ENCODE measurements around the gene KRT5.
"Not testable (repeated sequence)": the region's sequence is repeated elsewhere in the genome, so short reads cannot be mapped to it uniquely, and the experiment has no call there.

KRT5 gene

DNA sequence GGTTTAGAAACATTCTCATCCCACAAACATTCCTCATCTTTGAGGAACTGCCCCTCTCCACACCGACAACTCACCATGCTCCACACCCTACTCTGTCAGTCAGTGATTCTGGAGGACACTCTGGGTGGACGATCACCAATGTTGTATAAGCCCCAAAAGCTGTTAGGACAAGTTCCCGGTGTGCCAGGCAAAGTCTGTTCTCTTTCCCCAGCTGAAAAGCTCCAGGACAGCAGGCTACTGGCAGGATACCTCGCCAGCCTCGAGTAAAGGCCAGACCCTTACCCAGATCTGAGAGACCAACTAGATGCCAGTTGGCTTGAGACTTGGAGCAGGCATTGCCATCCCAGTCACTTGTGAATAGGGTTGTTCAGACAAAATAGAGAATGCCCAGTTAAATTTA lies 12.0 kb downstream of the KRT5 start:
- TF ChIP-seq, protein P1, sequence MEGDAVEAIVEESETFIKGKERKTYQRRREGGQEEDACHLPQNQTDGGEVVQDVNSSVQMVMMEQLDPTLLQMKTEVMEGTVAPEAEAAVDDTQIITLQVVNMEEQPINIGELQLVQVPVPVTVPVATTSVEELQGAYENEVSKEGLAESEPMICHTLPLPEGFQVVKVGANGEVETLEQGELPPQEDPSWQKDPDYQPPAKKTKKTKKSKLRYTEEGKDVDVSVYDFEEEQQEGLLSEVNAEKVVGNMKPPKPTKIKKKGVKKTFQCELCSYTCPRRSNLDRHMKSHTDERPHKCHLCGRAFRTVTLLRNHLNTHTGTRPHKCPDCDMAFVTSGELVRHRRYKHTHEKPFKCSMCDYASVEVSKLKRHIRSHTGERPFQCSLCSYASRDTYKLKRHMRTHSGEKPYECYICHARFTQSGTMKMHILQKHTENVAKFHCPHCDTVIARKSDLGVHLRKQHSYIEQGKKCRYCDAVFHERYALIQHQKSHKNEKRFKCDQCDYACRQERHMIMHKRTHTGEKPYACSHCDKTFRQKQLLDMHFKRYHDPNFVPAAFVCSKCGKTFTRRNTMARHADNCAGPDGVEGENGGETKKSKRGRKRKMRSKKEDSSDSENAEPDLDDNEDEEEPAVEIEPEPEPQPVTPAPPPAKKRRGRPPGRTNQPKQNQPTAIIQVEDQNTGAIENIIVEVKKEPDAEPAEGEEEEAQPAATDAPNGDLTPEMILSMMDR (conservative IDR thresholded peaks at IDR 0.05) = no peak
- H3K27ac ChIP-seq = no peak overlapping the region

- TF ChIP-seq, protein P1 (conservative IDR thresholded peaks at IDR 0.05) = peak; percentile 83
- no peak overlapping the region for H3K27ac ChIP-seq
Measured at GRCh38 chr12:52506858-52507715, 13.1 kb downstream of the KRT5 start.

- TF ChIP-seq, protein P1 (conservative IDR thresholded peaks at IDR 0.05) = no peak
- H3K27ac ChIP-seq = no peak overlapping the region
Measured at GRCh38 chr12:52502877-52503276, 17.3 kb downstream of the KRT5 start.

DNA sequence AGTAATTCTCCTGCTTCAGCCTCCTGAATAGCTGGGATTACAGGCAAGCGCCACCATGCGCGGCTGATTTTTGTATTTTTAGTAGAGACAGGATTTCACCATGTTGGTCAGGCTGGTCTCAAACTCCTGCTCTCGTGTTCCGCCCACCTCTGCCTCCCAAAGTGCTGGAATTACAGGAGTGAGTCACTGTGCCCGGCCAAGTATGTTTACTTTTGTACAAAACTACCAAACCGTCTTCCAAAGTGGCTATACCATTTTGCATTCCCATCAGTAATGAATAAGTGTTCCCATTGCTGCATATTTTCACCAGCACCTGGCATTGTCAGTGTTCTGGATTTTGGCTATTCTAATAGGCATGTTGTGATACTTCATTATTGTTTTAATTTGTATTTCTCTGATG lies 18.7 kb downstream of the KRT5 start:
- no peak overlapping the region for H3K27ac ChIP-seq
- TF ChIP-seq, protein P1 (conservative IDR thresholded peaks at IDR 0.05) = no peak

GRCh38 chr12:52500574-52500973 lies 19.6 kb downstream of the KRT5 start:
- H3K27ac ChIP-seq = not testable (repeated sequence)

DNA sequence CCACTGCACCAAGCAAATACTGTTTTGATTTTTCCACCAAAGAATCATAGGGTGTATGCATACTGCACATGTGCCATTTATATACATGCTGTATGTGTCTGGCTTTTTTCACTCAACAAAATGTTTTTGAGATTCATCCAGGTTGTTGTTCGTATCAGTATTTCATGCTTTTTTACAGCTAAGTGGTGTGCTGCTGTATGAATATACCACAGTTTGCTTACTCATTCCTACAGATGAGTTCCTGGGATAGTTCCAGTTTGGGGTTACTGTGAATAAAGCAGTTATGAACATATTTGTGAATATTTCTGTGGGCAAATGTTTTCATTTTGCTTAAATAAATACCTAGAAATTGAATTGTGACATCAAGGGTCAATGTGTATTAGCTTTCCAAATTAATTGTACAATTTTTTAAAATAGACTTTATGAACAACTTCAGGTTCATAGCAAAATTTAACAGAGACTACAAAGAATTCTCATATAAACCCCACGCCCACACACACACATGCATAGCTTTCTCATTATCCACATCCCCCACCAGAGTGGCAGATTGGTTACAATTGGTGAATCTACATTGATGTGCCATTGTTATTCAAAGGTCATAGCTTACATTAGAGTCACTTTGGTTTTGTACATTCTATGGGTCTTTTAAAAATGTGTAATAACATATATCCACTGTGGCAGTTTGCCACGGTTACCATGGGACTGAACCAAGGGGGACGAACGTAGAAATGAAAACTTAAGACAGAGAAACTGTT lies 20.2 kb downstream of the KRT5 start:
- no peak overlapping the region for H3K27ac ChIP-seq
- TF ChIP-seq, protein P1 (conservative IDR thresholded peaks at IDR 0.05) = no peak

DNA sequence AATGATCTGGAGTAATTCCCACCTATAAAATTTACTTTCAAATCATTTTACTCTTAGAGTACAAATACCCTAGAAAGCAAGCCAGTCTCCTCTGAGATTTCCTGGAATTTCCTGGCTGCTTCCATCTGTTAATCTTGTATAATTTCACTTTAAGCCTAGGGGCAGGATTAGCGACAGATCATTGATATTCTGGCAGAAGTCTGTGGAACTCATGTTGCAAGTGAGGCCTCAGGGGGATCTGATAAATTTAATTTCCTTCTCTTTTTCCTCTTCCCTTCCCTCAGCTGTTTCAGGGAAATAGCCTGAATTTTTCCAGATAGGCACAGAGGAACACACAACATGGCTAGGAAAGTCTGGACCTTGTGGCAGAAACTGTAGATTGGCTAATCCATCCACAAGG lies 21.2 kb downstream of the KRT5 start:
- no peak overlapping the region for H3K27ac ChIP-seq
- TF ChIP-seq, protein P1 (conservative IDR thresholded peaks at IDR 0.05) = no peak

DNA sequence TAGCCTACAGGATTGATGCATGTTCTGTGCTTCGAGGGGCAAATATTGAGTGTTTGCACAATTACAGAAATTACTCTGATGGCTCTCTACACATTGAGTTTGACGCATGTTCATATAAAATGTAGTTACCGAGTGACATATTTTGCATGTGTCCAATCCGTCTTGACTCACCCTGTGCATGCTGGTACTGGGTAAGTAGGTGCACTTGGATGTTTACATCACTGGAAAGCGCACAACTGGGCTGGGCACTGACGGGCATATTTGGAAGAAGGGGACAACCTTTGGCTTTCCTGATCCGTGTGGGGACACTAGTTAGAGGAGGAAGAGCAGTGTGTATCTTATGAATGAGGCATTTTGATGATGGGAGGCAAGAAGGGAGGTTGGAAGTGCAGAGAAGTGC lies 22.2 kb downstream of the KRT5 start:
- no peak overlapping the region for H3K27ac ChIP-seq
- TF ChIP-seq, protein P1 (conservative IDR thresholded peaks at IDR 0.05) = no peak

All from VCaP (cell line).